GM21526 (cell line): Measurements from ENCODE around the gene SLC35E1.
"Not testable (repeated sequence)": the region's sequence is repeated elsewhere in the genome, so short reads cannot be mapped to it uniquely, and the experiment has no call there.

Source experiments
- ATAC-seq: cut with Tn5 transposase; IDR thresholded peaks from one replicate; pipeline ENCODE4 v1.9.1; 2021; ENCODE audit warnings: moderate library complexity; ENCODE audit not compliant: unreplicated experiment, low FRiP score

Gene SLC35E1

GRCh38 chr19:16508546-16508945 lies 63.7 kb downstream of the SLC35E1 start:
- no peak for ATAC-seq

GRCh38 chr19:16506961-16507360 lies 65.3 kb downstream of the SLC35E1 start:
- ATAC-seq = no peak

GRCh38 chr19:16506161-16506560 lies 66.1 kb downstream of the SLC35E1 start:
- not testable (repeated sequence) for ATAC-seq

GRCh38 chr19:16504271-16504670 lies 67.9 kb downstream of the SLC35E1 start:
- ATAC-seq = no peak
